Coronary artery (tissue), 2 donors: Measurements from ENCODE around the gene GRWD1.

Experiments
- DNase-seq: peaks from one replicate; pipeline ENCODE4 v3.0.0-alpha.2; 2017; ENCODE audit warnings: low spot score
- H3K27ac ChIP-seq, 2 donors: fragments of 200-600 bp; sonication (generic); one replicate each; pipeline ENCODE4 v1.5.1; 2016 to 2019
- H3K4me3 ChIP-seq: fragments of 200-600 bp; sonication (generic); 2 replicates; pipeline ENCODE4 v1.5.1; 2016; ENCODE audit warnings: mild to moderate bottlenecking, moderate library complexity
- CTCF ChIP-seq: fragments of 200-600 bp; sonication (generic); IDR thresholded peaks from one replicate; pipeline ENCODE4 v1.5.1; 2019; ENCODE audit warnings: antibody characterized with exemption

Gene GRWD1

GRCh38 chr19:48443256-48443655, 2.5 kb upstream of the GRWD1 start:
- no peak for TF ChIP-seq CTCF
- Histone ChIP-seq H3K27ac (no peak overlapping the region), H3K4me3 (peak overlapping the region; percentile 91)
- DNase-seq = no peak

GRCh38 chr19:48443731-48444128, 2.1 kb upstream of the GRWD1 start:
- no peak for TF ChIP-seq CTCF
- DNase-seq = no peak
- Histone ChIP-seq H3K27ac (no peak overlapping the region), H3K4me3 (peak overlapping the region; percentile 91)

- no peak for TF ChIP-seq CTCF
- H3K4me3 ChIP-seq = peak overlapping the region; percentile 91
- peak overlapping the region in 1 of 2 donors; percentile 88 for H3K27ac ChIP-seq
- DNase-seq = no peak
Measured at GRCh38 chr19:48444129-48444935, 1.5 kb upstream of the GRWD1 start.

- Histone ChIP-seq H3K27ac (peak overlapping the region; percentile 80 to 88), H3K4me3 (peak overlapping the region; percentile 91)
- TF ChIP-seq CTCF = no peak
- DNase-seq = no peak
Measured at GRCh38 chr19:48444936-48445200, 915 bp upstream of the GRWD1 start.

- Histone ChIP-seq H3K27ac (peak overlapping the region; percentile 80 to 88), H3K4me3 (peak overlapping the region; percentile 91)
- DNase-seq = no peak
- peak; percentile 19 for TF ChIP-seq CTCF
Measured at GRCh38 chr19:48445256-48445605, 552 bp upstream of the GRWD1 start.

- TF ChIP-seq CTCF = no peak
- peak overlapping the region; percentile 91 for H3K4me3 ChIP-seq
- DNase-seq = no peak
- no peak overlapping the region for H3K27ac ChIP-seq
Measured at GRCh38 chr19:48446579-48446978, 796 bp downstream of the GRWD1 start.

- no peak overlapping the region for H3K4me3 ChIP-seq
- TF ChIP-seq CTCF = no peak
- no peak for DNase-seq
- no peak overlapping the region for H3K27ac ChIP-seq
Measured at GRCh38 chr19:48448563-48448962, 2.8 kb downstream of the GRWD1 start.
